Measurements from ENCODE around the gene IFT172.

Gene IFT172

DNA sequence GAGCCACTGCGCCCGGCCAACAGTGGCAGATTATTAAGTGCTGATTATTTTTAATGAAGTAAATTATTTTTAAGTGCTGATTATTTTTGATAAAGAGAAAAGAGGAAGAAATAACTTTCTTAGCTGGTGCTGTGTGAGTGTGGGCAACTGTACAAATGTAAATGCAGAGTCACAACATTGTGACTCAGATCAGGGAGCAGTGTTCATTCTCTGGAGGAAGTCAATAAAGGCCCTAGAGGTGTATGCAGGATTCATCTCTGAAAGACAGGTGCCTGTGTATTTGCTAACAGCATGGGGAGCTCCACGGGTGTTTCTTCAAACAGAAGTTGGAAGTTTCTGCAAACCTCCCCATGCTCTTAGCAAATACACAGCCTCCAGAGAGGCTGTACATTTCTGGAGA lies 41.2 kb downstream of the IFT172 start:
- Histone ChIP-seq H3K36me3 (ENCODE audit: control insufficient read depth, insufficient read depth, low read length) (peaks cover 12% of the 10 kb centered on the region), H3K27me3 (replicated peaks; ENCODE audit: control insufficient read depth, insufficient read depth, low read length, poor library complexity, severe bottlenecking) (no peaks in the 10 kb centered on the region), H3K4me3 (ENCODE audit: insufficient read depth, low read depth, low read length, poor library complexity, severe bottlenecking) (no peak overlapping the region), H3K27ac (ENCODE audit: insufficient read depth, low read length, poor library complexity, severe bottlenecking) (no peak overlapping the region), H3K9me3 (ENCODE audit: control insufficient read depth, low read length) (no peaks in the 10 kb centered on the region), H3K4me1 (ENCODE audit: control insufficient read depth, insufficient read depth, low read length, poor library complexity, severe bottlenecking) (no peaks in the 10 kb centered on the region)
- DNase-seq: no peak

DNA sequence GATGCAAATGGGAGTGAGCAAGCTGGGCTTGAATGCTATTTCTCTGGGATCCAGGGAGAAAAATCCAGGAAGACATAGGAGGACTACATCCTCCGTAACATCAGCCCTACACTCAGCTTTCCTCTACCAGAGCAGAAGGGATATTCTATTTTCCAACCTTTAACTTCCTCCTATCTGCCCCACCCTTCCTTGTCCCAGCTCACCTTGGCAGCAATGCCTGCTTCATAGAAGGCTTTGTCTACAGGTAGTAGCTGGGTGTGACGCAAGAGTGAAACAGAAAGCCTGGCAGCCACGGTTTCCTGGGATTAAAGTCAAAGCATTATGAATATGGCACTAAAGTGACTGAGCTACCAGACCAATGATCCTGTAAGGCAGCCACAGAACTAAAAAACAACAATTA lies 43.5 kb downstream of the IFT172 start:
- no peaks in the 10 kb centered on the region for H3K27me3 ChIP-seq (replicated peaks; ENCODE audit: control insufficient read depth, insufficient read depth, low read length, poor library complexity, severe bottlenecking)
- no peak for DNase-seq
- H3K27ac ChIP-seq (ENCODE audit: insufficient read depth, low read length, poor library complexity, severe bottlenecking): peak overlapping the region; percentile 1
- H3K4me3 ChIP-seq (ENCODE audit: insufficient read depth, low read depth, low read length, poor library complexity, severe bottlenecking): no peak overlapping the region
- peaks cover 21% of the 10 kb centered on the region for H3K36me3 ChIP-seq (ENCODE audit: control insufficient read depth, insufficient read depth, low read length)
- H3K9me3 ChIP-seq (ENCODE audit: control insufficient read depth, low read length): no peaks in the 10 kb centered on the region
- no peaks in the 10 kb centered on the region for H3K4me1 ChIP-seq (ENCODE audit: control insufficient read depth, insufficient read depth, low read length, poor library complexity, severe bottlenecking)

DNA sequence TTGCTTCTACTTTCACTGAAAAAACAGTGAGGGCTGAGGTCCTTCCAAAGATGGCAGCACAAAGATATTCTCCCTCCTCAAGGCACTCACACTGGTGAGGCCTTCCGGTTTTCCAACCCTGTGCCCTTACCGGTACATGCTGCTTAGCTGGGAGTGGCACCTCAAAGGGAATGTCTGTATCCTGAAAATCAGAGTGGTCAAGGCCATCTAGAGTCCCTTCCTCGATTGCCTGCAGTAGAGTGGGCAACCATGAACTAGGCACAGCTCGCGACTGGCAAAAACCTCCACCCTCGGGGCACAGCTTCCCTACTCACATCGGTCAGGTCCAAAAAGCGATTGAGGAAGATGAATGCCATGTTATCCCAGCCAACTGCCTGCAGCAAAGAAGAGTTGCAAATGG lies 43.9 kb downstream of the IFT172 start:
- Histone ChIP-seq H3K4me1 (ENCODE audit: control insufficient read depth, insufficient read depth, low read length, poor library complexity, severe bottlenecking) (no peaks in the 10 kb centered on the region), H3K27ac (ENCODE audit: insufficient read depth, low read length, poor library complexity, severe bottlenecking) (peak overlapping the region; percentile 1), H3K27me3 (replicated peaks; ENCODE audit: control insufficient read depth, insufficient read depth, low read length, poor library complexity, severe bottlenecking) (no peaks in the 10 kb centered on the region), H3K36me3 (ENCODE audit: control insufficient read depth, insufficient read depth, low read length) (peaks cover 26% of the 10 kb centered on the region), H3K4me3 (ENCODE audit: insufficient read depth, low read depth, low read length, poor library complexity, severe bottlenecking) (no peak overlapping the region), H3K9me3 (ENCODE audit: control insufficient read depth, low read length) (no peaks in the 10 kb centered on the region)
- no peak for DNase-seq

DNA sequence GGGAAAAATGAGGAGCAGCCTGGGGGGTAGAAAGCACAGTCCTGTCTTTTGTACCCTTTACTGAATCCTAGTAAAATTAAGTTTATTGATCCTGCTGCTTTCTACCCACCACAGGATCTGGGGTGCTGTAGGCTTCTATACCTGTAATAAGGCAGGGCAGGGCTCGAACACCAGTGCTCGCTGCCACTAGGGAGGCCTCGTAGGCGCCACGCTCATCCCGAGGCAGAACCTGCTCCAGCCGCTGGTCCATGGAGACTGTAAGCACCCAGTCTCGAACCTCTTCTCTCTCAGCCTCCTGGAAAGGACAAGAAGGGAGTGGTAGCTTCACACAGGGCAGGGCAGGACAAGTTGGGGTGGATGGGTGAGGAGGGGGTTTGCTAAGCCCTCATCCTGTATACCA lies 44.4 kb downstream of the IFT172 start:
- peaks cover 30% of the 10 kb centered on the region for H3K36me3 ChIP-seq (ENCODE audit: control insufficient read depth, insufficient read depth, low read length)
- DNase-seq: no peak
- no peak overlapping the region for H3K27ac ChIP-seq (ENCODE audit: insufficient read depth, low read length, poor library complexity, severe bottlenecking)
- no peaks in the 10 kb centered on the region for H3K27me3 ChIP-seq (replicated peaks; ENCODE audit: control insufficient read depth, insufficient read depth, low read length, poor library complexity, severe bottlenecking)
- no peaks in the 10 kb centered on the region for H3K4me1 ChIP-seq (ENCODE audit: control insufficient read depth, insufficient read depth, low read length, poor library complexity, severe bottlenecking)
- no peak overlapping the region for H3K4me3 ChIP-seq (ENCODE audit: insufficient read depth, low read depth, low read length, poor library complexity, severe bottlenecking)
- H3K9me3 ChIP-seq (ENCODE audit: control insufficient read depth, low read length): no peaks in the 10 kb centered on the region

DNA sequence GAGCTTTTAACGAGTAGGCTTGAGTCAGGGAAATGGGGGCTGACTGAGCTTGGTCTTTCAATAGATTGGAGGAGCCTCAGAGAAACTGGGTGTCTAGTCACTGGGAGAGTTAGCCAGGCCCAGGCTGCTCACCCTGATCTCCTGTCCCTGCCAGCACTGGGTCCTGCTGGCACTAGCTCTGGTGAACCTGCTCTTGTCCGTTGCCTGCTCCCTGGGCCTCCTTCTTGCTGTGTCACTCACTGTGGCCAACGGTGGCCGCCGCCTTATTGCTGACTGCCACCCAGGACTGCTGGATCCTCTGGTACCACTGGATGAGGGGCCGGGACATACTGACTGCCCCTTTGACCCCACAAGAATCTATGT lies 46.6 kb downstream of the IFT172 start:
- H3K36me3 ChIP-seq (ENCODE audit: control insufficient read depth, insufficient read depth, low read length): peaks cover 50% of the 10 kb centered on the region
- no peaks in the 10 kb centered on the region for H3K27me3 ChIP-seq (replicated peaks; ENCODE audit: control insufficient read depth, insufficient read depth, low read length, poor library complexity, severe bottlenecking)
- no peaks in the 10 kb centered on the region for H3K9me3 ChIP-seq (ENCODE audit: control insufficient read depth, low read length)
- no peak for DNase-seq
- H3K27ac ChIP-seq (ENCODE audit: insufficient read depth, low read length, poor library complexity, severe bottlenecking): no peak overlapping the region
- H3K4me3 ChIP-seq (ENCODE audit: insufficient read depth, low read depth, low read length, poor library complexity, severe bottlenecking): no peak overlapping the region
- H3K4me1 ChIP-seq (ENCODE audit: control insufficient read depth, insufficient read depth, low read length, poor library complexity, severe bottlenecking): no peaks in the 10 kb centered on the region

DNA sequence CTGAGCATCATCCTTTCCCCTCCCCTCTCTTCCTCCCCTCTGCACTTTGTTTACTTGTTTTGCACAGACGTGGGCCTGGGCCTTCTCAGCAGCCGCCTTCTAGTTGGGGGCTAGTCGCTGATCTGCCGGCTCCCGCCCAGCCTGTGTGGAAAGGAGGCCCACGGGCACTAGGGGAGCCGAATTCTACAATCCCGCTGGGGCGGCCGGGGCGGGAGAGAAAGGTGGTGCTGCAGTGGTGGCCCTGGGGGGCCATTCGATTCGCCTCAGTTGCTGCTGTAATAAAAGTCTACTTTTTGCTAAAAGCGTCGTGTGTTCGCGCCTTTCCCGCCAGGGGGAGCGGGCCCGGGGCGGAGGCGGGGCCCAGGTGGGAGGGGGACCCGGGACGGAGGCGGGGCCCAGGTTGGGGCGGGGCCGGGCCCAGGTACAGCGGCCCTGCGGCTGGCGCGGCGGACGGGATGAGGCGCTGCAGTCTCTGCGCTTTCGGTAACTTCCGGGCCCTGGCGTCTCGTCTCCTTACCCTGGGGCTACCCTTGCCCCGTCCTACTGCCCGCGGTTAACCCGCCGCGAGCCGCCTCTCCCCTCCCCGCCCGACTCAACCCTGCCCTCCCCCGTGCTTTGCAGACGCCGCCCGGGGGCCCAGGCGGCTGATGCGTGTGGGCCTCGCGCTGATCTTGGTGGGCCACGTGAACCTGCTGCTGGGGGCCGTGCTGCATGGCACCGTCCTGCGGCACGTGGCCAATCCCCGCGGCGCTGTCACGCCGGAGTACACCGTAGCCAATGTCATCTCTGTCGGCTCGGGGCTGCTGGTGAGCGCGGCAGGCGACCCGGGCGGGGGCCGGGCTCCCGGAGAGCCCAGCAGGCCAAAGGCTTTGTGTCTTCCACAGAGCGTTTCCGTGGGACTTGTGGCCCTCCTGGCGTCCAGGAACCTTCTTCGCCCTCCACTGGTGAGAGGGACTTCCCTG lies 47.3 kb downstream of the IFT172 start, which contains the start of gene KRTCAP3:
KRTCAP3 (plus strand) TSS at position 424 of the 962 bp plus-strand sequence; CDS start at position 456, 32 bp downstream.
- peaks cover 56% of the 10 kb centered on the region for H3K36me3 ChIP-seq (ENCODE audit: control insufficient read depth, insufficient read depth, low read length)
- no peak within 1 kb of the TSS for H3K4me3 ChIP-seq (ENCODE audit: insufficient read depth, low read depth, low read length, poor library complexity, severe bottlenecking)
- H3K9me3 ChIP-seq (ENCODE audit: control insufficient read depth, low read length): no peaks in the 10 kb centered on the region
- no peaks in the 10 kb centered on the region for H3K27me3 ChIP-seq (replicated peaks; ENCODE audit: control insufficient read depth, insufficient read depth, low read length, poor library complexity, severe bottlenecking)
- DNase-seq: peak; percentile 25 to 42 (median 36)
- H3K4me1 ChIP-seq (ENCODE audit: control insufficient read depth, insufficient read depth, low read length, poor library complexity, severe bottlenecking): no peaks in the 10 kb centered on the region
- H3K27ac ChIP-seq (ENCODE audit: insufficient read depth, low read length, poor library complexity, severe bottlenecking): no peak within 1 kb of the TSS

DNA sequence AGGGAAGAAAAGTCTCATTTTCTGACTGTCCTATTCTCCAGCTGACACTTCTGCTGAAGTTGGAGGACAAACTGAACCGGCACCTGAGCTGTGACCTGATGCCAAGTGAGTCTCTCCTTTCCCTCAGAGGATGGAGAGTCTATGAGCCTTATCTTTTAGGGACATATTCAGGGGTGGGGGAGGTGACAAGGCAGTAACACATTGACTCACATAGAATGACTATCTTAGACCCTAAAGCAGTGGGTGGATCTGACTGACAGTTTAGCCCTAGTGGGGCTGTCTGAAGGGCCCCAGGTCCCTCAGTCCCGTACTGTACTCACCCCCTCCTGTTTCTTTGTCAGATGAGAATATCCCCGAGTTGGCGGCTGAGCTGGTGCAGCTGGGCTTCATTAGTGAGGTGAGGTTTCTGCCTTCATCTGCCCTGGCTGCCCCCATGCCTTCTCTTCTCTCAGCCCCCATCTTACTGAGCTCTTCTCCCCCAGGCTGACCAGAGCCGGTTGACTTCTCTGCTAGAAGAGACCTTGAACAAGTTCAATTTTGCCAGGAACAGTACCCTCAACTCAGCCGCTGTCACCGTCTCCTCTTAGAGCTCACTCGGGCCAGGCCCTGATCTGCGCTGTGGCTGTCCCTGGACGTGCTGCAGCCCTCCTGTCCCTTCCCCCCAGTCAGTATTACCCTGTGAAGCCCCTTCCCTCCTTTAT lies 48.2 kb downstream of the IFT172 start:
- Histone ChIP-seq H3K9me3 (ENCODE audit: control insufficient read depth, low read length) (no peaks in the 10 kb centered on the region), H3K27ac (ENCODE audit: insufficient read depth, low read length, poor library complexity, severe bottlenecking) (no peak overlapping the region), H3K36me3 (ENCODE audit: control insufficient read depth, insufficient read depth, low read length) (peaks cover 65% of the 10 kb centered on the region), H3K27me3 (replicated peaks; ENCODE audit: control insufficient read depth, insufficient read depth, low read length, poor library complexity, severe bottlenecking) (no peaks in the 10 kb centered on the region), H3K4me1 (ENCODE audit: control insufficient read depth, insufficient read depth, low read length, poor library complexity, severe bottlenecking) (no peaks in the 10 kb centered on the region), H3K4me3 (ENCODE audit: insufficient read depth, low read depth, low read length, poor library complexity, severe bottlenecking) (no peak overlapping the region)
- DNase-seq: no peak

DNA sequence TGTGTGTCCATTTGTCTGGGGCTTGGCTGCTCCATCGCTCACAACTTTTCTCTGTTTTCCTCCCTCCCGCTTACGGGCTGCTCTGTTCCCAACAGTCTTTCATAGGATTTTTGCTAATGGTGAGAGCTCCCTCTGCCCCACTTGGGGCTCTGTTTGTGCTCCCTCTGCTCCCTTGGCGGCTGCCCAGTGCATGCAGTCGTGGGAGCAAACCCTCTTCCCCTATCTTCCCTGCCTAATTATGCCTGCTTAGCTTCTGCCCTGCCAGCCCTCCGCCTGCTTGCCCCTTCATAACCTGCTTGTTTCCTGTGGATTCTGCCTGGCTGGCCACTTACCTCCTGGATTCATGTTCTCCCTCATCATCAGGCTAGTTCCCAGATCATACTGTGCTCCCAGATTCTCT lies 53.9 kb downstream of the IFT172 start:
- no peak for DNase-seq
- Histone ChIP-seq H3K27ac (ENCODE audit: insufficient read depth, low read length, poor library complexity, severe bottlenecking) (no peak overlapping the region), H3K36me3 (ENCODE audit: control insufficient read depth, insufficient read depth, low read length) (peaks cover 73% of the 10 kb centered on the region)

DNA sequence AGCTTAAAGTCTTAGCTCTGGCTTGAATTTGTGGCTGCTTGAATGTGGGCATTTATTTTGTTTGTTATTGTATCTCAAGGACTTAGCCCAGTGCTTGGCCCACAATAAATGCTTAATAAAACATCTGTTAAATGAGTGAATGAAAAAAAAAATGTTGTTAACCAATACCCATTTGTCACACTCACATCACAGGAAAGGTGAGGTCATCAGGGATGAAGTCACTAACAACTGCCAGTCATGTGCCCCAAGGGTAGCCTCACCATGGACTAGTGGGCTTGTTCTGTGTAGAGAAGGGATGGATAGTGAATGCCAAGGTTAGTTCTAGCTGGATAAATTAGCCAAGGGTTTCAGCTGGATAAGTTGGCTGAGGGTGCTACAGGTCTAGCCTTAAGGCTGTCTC lies 58.1 kb downstream of the IFT172 start:
- peak in 1 of 3 donors; percentile 24 for DNase-seq
- H3K36me3 ChIP-seq (ENCODE audit: control insufficient read depth, insufficient read depth, low read length): peaks cover 34% of the 10 kb centered on the region
- no peak overlapping the region for H3K27ac ChIP-seq (ENCODE audit: insufficient read depth, low read length, poor library complexity, severe bottlenecking)
- H3K4me3 ChIP-seq (ENCODE audit: insufficient read depth, low read depth, low read length, poor library complexity, severe bottlenecking): no peak overlapping the region
- H3K27me3 ChIP-seq (replicated peaks; ENCODE audit: control insufficient read depth, insufficient read depth, low read length, poor library complexity, severe bottlenecking): no peaks in the 10 kb centered on the region
- H3K9me3 ChIP-seq (ENCODE audit: control insufficient read depth, low read length): no peaks in the 10 kb centered on the region
- peaks cover 25% of the 10 kb centered on the region for H3K4me1 ChIP-seq (ENCODE audit: control insufficient read depth, insufficient read depth, low read length, poor library complexity, severe bottlenecking)

More for the DNA sequence above, 53.9 kb downstream of the IFT172 start:
- Histone ChIP-seq H3K9me3 (ENCODE audit: control insufficient read depth, low read length) (no peaks in the 10 kb centered on the region), H3K4me1 (ENCODE audit: control insufficient read depth, insufficient read depth, low read length, poor library complexity, severe bottlenecking) (peaks cover 9% of the 10 kb centered on the region), H3K4me3 (ENCODE audit: insufficient read depth, low read depth, low read length, poor library complexity, severe bottlenecking) (no peak overlapping the region), H3K27me3 (replicated peaks; ENCODE audit: control insufficient read depth, insufficient read depth, low read length, poor library complexity, severe bottlenecking) (no peaks in the 10 kb centered on the region)

Measured in effector memory CD4-positive, alpha-beta T cell (primary cell).